Heart right ventricle (tissue), 16 donors: ENCODE data around the gene TMEM38A. TPM values are rescaled to one million over a fixed set of nuclear protein-coding genes. Genes with fewer than 3 reads are reported as not detected.
A peak's percentile ranks its signal among the peaks of the same experiment; 100 is the strongest.

Experiments
- ATAC-seq, 8 donors: fragments of 200-7000 bp; cut with Tn5 transposase; one replicate each; pipeline ENCODE4 v1.9.1; 2020; ENCODE audit warnings: mild to moderate bottlenecking in 8 of 8, moderate library complexity in 8 of 8, moderate number of reproducible peaks in 1 of 8
- DNase-seq, 2 donors: peaks; one replicate each; pipeline ENCODE4 v3.0.0-alpha.2; 2020
- H3K27ac ChIP-seq, 10 donors: fragments of 200-600 bp; sonication (generic) in 2 of 10; one replicate each; pipeline versions ENCODE4 v1.5.0 to v1.8.0; 2020 to 2022; ENCODE audit warnings: mild to moderate bottlenecking in 3 of 10
- H3K27me3 ChIP-seq, 7 donors: fragments of 200-600 bp; one replicate each; pipeline ENCODE4 v1.8.0; 2021 to 2022; ENCODE audit warnings: mild to moderate bottlenecking in 2 of 7
- H3K36me3 ChIP-seq, 9 donors: fragments of 200-600 bp; sonication (generic) in 1 of 9; one replicate each; pipeline versions ENCODE4 v1.5.0 to v1.8.0; 2020 to 2022; ENCODE audit warnings: mild to moderate bottlenecking in 2 of 9
- H3K4me1 ChIP-seq, 9 donors: fragments of 200-600 bp; sonication (generic) in 1 of 9; one replicate each; pipeline versions ENCODE4 v1.5.0 to v1.8.0; 2020 to 2022; ENCODE audit warnings: mild to moderate bottlenecking in 4 of 9
- H3K4me3 ChIP-seq, 10 donors: fragments of 200-600 bp; sonication (generic) in 2 of 10; one replicate each; pipeline versions ENCODE4 v1.5.0 to v1.8.0; 2020 to 2022; ENCODE audit warnings: mild to moderate bottlenecking in 7 of 10, moderate library complexity in 2 of 10
- H3K9me3 ChIP-seq, 11 donors: fragments of 200-600 bp in 10 of 11; sonication (generic) in 2 of 11; one replicate each; pipeline versions ENCODE4 v1.5.0 to v1.8.0; 2013 to 2022; ENCODE audit warnings: mild to moderate bottlenecking in 2 of 11, control low read depth in 1 of 11, moderate library complexity in 1 of 11
- WGBS, 2 donors: extraction: QIAGEN DNeasy Blood & Tissue Kit; methylation state at CpG; one replicate each; pipeline ENCODE4 v1.1.7; 2013; ENCODE audit warnings: inconsistent platforms in 1 of 2; 5-methylcytosine and 5-hydroxymethylcytosine counted together
- intact Hi-C, 10 donors: fragments of 100-400 bp; cut with DNase I; formaldehyde crosslinking; loops; one replicate each; pipeline versions ENCODE4 v1.11.1 to v1.14.2; 2022
- long read RNA-seq, 3 donors: library from polyadenylated mRNA; unstranded; transcript quantifications; one replicate each; pipeline ENCODE4 v2.0.0, GENCODE V29; 2020 to 2021
- polyA plus RNA-seq, 2 donors: library from polyadenylated mRNA; stranded (reverse); fragments of 200-250 nt; gene quantifications; one replicate each; pipeline ENCODE4 v1.2.3, GENCODE V29; 2013
- total RNA-seq, 10 donors: library from RNA; stranded (reverse); fragmentation: NEBNext Ultra II Directional in 3 of 10; extraction: Animal tissue kit (Norgen Biotek cat#: 25700) in 3 of 10; gene quantifications; one replicate each; pipeline versions ENCODE4 v1.2.1 to v1.2.4, GENCODE V29; 2021 to 2023
- TF ChIP-seq, protein P1 (sequence below), 9 donors: fragments of 200-600 bp; sonication (generic) in 2 of 9; IDR thresholded peaks; one replicate each; pipeline versions ENCODE4 v1.5.0 to v1.8.0; 2021 to 2022; ENCODE audit warnings: antibody characterized with exemption in 9 of 9, mild to moderate bottlenecking in 5 of 9, moderate library complexity in 1 of 9
- donor health status: Arrhythmogenic right ventricular cardiomyopathy.
- donor health status: ischemic (EF 13 %, LVEDD 7.1; RV severe dilation, severe dysfunction).
- donor health status: healthy with polysubstance abuse.
- donor health status: DM: no; HTN: yes; CAD: no.
- donor health status: DM: no; HTN: no; CAD: no.
- donor health status: ischemic (EF 25% LVEDD 6.9; RV normal size, moderate dysfunction).
- donor health status: ischemic (EF 25% LVEDD 5.7; RV mildly dilated, moderate dysfunction).
- donor health status: healthy.
- donor health status: DM: yes; HTN: yes; CAD: no.
- donor health status: Ischemic cardiomyopathy.
- donor health status: ischemic (EF 35%, LVEDD 5.7; RV mildly dilated, moderate dysfunction).
- donor health status: nonischemic (EF 11% LVEDD 7.7; RV severe dilation, severe dysfunction).
- donor health status: DM: yes; HTN: yes; CAD: no.
- donor health status: PGD.
- donor health status: ischemic (EF 29% LVEDD 5.4; RV normal size, mild dysfunction).
- donor health status: nonischemic (EF 23%, LVEDD 6.1; RV moderate dilation, normal function).

Gene TMEM38A, protein sequence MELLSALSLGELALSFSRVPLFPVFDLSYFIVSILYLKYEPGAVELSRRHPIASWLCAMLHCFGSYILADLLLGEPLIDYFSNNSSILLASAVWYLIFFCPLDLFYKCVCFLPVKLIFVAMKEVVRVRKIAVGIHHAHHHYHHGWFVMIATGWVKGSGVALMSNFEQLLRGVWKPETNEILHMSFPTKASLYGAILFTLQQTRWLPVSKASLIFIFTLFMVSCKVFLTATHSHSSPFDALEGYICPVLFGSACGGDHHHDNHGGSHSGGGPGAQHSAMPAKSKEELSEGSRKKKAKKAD
- total RNA-seq (10 to 100 TPM; 17.2 to 41.4 (median 30.0) TPM), polyA plus RNA-seq (10 to 100 TPM; 18.5 to 29.6 TPM)
- long read RNA-seq, donor 1, transcript TMEM38A-201 (6 exons, 2,649 nt) = major isoform, 98 of 128 reads
- long read RNA-seq, donor 1, transcript TMEM38A-202 (3 exons, 798 nt) = minor isoform, 5 of 128 reads
- long read RNA-seq, donor 1, partial matches to known transcripts = 14 of 128 reads
- long read RNA-seq, donor 1, other reads (novel, unspliced or antisense) = 11 of 128 reads
- long read RNA-seq, donor 2, transcript TMEM38A-202 (3 exons, 798 nt) = minor isoform, 7 of 94 reads
- long read RNA-seq, donor 2, transcript TMEM38A-201 (6 exons, 2,649 nt) = major isoform, 67 of 94 reads
- long read RNA-seq, donor 2, partial matches to known transcripts = 3 of 94 reads
- long read RNA-seq, donor 2, other reads (novel, unspliced or antisense) = 17 of 94 reads
- long read RNA-seq, donor 3, transcript TMEM38A-201 (6 exons, 2,649 nt) = major isoform, 74 of 103 reads
- long read RNA-seq, donor 3, partial matches to known transcripts = 25 of 103 reads
- long read RNA-seq, donor 3, other reads (novel, unspliced or antisense) = 3 of 103 reads

DNA sequence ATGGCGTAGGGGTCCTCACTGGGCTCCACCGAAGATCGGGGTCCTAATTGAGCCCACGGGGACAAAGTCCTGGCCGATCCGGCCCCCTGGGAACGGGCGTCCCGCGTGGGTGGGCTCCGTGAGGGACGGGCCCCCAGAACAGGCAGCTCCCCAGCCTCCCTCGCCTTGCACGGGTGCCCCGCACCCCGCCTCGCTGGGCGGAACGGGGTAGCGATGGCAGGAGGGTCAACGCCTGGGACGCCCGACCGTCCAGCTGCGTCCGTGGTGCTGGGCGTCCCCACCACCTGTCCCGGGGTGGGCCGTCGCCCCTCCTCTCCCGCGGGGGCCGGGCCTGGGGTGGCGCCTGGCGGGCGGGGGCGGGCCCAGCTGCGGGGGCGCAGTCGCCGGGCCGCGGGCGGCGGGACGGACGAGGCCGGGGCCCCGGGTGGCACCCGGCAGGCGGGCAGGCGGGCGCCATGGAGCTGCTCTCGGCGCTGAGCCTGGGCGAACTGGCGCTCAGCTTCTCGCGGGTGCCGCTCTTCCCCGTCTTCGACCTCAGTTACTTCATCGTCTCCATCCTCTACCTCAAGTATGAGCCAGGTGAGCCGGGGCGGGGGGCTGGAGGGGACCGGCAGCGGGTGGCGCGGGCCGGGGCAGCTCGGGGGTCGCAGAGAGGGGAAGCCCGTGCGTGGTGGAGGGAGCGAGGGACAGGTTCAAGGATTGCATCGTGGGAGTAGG is at the start of gene TMEM38A:
TSS of gene TMEM38A (plus strand) at position 377 of the 717 bp plus-strand sequence. CDS start at position 456, 79 bp downstream.
- Histone ChIP-seq H3K27me3 (no peaks in the 10 kb centered on the region), H3K9me3 (no peaks in the 10 kb centered on the region), H3K27ac (peak within 1 kb of the TSS; percentile 82 to 98 (median 92)), H3K36me3 (peaks cover 0 to 38% (median 8%) of the 10 kb centered on the region in 9 donors), H3K4me3 (peak within 1 kb of the TSS; percentile 59 to 97 (median 76)), H3K4me1 (peaks cover 11 to 65% (median 51%) of the 10 kb centered on the region in 9 donors)
- 0 to 2% methylated on average over 68 to 76 of the region's 76 CpGs for WGBS, 2 donors
- ATAC-seq (peak; percentile 20 to 72 (median 30)), DNase-seq (peak; percentile 23 to 72)
- TF ChIP-seq, protein P1, sequence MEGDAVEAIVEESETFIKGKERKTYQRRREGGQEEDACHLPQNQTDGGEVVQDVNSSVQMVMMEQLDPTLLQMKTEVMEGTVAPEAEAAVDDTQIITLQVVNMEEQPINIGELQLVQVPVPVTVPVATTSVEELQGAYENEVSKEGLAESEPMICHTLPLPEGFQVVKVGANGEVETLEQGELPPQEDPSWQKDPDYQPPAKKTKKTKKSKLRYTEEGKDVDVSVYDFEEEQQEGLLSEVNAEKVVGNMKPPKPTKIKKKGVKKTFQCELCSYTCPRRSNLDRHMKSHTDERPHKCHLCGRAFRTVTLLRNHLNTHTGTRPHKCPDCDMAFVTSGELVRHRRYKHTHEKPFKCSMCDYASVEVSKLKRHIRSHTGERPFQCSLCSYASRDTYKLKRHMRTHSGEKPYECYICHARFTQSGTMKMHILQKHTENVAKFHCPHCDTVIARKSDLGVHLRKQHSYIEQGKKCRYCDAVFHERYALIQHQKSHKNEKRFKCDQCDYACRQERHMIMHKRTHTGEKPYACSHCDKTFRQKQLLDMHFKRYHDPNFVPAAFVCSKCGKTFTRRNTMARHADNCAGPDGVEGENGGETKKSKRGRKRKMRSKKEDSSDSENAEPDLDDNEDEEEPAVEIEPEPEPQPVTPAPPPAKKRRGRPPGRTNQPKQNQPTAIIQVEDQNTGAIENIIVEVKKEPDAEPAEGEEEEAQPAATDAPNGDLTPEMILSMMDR (IDR thresholded peaks at IDR 0.05) = no peak
- intact Hi-C loops = loop anchor here in 3 of 10 donors (2.0 kb wide), 2 partner anchors 32 to 88 kb away; partner anchors contain the start of genes MED26 (in 2 of the 3) and SLC35E1 (in 1 of the 3)

DNA sequence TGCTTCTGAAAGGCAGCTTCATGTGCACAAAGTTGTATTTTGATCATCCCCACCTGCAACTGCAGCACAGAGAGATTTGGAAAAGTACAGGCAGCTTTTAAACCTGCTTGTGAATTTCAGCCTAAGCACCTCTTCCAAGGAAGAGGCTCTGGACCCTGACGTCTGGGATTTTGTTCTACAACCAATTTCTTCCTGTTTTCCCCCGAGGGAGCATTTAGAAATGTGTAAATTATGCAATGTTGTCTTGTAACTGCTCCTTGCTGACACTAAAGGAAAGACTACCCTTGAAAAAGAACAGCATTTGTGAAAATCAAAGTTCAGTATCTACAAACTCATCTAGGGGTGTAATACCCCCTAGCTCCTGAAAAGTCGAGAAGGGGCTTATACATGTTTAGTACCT is 48.3 kb upstream of the TMEM38A start:
- H3K4me3 ChIP-seq = no peak overlapping the region
- H3K4me1 ChIP-seq = peaks cover 11 to 82% (median 57%) of the 10 kb centered on the region in 9 donors
- intact Hi-C loops = loop anchor here in 1 of 10 donors (1.0 kb wide), 1 partner anchor 29 kb away; no protein-coding TSS in a partner anchor
- DNase-seq = no peak
- WGBS, 2 donors = 44 to 54% methylated on average over 3 of the region's 3 CpGs
- TF ChIP-seq, protein P1 (IDR thresholded peaks at IDR 0.05) = no peak
- peak overlapping the region in 9 of 10 donors; percentile 9 to 74 (median 60) for H3K27ac ChIP-seq
- ATAC-seq = no peak
- H3K36me3 ChIP-seq = no peaks in the 10 kb centered on the region
- no peaks in the 10 kb centered on the region for H3K27me3 ChIP-seq
- H3K9me3 ChIP-seq = no peaks in the 10 kb centered on the region

DNA sequence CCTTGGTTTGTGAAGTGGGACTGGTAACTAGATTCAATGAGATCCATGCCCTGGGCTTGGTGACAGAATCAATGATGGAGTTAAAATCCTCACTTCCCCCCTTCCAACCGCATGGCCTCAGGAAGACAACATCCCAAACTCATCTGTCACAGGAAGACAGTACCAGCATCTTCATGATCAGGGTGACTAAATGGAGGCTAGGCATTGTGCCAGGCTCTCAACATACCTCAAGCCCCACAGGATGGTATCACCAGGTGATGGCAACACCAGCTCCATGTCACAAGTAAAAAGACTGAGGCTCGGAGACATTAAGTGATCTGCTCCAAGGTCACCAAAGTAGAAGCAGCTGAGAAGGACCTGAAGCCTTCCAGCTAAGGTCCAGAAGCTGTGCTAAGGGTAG is 47.1 kb upstream of the TMEM38A start:
- no peaks in the 10 kb centered on the region for H3K9me3 ChIP-seq
- no peaks in the 10 kb centered on the region for H3K27me3 ChIP-seq
- no peaks in the 10 kb centered on the region for H3K36me3 ChIP-seq
- intact Hi-C loops = no loop called here
- ATAC-seq (no peak), DNase-seq (no peak)
- no peak overlapping the region for H3K4me3 ChIP-seq
- WGBS, 2 donors = 83 to 85% methylated on average over 2 of the region's 2 CpGs
- H3K4me1 ChIP-seq = peaks cover 4 to 82% (median 55%) of the 10 kb centered on the region in 9 donors
- no peak overlapping the region for H3K27ac ChIP-seq
- TF ChIP-seq, protein P1 (IDR thresholded peaks at IDR 0.05) = no peak
